Measurements from ENCODE around the gene GTF2I. TPM values are rescaled to one million over a fixed set of nuclear protein-coding genes. Genes with fewer than 3 reads are reported as not detected.
"Not testable (repeated sequence)": the region's sequence is repeated elsewhere in the genome, so short reads cannot be mapped to it uniquely, and the experiment has no call there.

The GTF2I gene
- total RNA-seq, 1 donor from 2014 or later, result 229 TPM

DNA sequence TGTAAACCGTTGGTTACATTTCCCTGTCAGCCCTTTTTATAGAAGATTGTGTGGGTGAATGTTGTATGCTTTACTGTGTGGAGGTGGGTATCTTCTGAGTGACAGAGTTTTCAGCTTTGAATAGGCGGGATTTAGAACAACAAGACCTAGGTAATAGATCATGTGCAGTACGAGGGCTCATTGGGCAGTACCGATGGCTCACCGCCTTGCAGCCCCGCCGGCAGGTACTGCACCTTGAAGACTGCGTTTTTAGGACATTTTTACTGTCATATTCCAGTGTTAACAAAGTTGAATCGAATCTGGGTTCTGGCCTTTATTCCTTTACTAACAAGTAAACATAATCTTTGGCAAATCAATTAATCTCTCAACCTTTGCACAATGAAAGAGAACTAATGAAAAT, 60.4 kb downstream of the GTF2I start:
- DNase-seq, result no peak

DNA sequence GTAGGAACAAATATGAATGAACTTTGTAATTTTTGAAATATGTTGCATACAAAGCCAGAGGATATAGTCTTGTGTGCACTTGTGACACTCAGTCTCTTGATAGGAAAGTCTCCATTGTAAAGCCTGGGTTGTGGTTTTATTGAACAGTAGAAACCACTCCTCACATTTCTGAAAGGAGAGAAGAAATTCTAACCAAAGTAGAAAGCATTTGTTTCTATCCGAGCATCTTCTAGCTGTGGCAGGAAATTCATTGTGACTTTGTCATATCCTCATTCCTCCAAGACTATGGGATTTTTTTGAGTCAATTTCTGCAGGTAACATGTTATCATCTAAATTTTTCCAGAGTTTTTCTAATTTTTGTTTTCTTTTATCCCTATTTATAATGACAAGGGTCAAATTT, 60.8 kb downstream of the GTF2I start:
- no peak for DNase-seq

DNA sequence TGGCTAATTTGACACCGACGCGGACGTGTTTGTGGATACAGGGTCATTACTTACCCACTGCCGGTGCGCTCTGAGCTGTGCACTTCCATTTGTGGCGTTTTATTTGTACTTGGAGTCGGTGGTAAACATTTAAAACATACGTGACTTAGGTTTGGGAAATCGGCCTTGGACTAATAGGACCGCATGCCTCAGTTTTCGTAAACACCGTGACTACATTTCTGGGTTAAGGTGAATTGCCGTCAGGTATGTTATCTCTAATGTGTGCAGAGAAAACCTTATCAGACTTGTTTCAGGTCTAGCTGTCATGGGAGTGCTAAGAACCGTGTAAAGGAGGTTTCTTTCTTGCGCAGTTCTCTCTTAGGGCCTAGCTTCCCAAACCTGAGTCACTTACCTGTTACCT, 64.6 kb downstream of the GTF2I start:
- DNase-seq, result no peak

DNA sequence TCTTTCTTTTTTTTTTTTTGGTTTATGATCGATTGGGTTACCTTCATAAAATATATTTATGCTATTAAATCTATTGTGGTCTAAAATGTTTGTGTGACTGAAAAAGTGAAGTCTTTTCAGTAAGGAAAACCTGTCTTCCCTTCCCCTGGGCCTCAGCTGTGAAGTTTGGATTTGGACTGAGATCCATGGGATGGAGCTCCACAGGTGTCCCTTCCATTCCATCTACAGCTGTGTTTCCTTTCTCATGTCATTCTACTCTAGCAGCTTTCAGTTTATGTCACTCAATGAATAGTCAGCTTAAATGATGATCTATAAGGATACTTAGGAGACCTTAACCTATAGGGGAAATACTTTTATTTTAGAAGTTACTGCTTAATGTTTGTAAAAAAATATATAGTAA, 68.3 kb downstream of the GTF2I start:
- DNase-seq, result no peak

DNA sequence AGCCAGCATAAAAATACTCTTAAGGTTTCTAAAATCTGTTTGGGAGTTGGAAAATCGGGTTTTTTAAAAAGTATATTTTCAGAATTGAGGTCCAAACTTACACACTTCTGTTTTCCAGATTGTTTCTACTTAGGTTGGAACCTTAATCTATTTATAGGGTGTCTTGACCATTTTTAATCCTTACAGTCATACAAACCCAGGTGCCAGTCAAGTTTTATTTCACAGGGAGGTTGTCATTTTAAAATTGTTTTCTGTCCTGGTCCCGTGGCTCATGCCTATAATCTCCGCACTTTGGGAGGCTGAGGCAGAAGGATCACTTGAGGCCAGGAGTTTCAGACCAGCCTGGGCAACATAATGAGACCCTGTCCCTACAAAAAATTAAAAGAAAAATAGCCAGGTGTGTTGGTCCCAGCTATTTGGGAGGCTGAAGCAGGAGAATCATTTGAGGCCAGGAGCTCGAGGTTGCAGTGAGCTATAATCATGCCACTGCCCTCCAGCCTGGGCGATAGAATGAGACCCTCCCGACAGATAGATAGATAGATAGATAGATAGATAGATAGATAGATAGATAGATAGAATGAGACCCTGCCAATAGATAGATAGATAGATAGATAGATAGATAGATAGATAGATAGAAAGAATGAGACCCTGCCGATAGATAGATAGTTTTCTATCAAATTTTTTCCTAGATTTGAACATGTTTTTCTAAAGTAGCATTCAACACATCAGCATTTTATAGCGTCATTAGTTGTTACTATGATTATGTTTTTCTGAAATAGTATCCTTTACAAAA, 69.0 kb downstream of the GTF2I start:
- DNase-seq, result no peak

DNA sequence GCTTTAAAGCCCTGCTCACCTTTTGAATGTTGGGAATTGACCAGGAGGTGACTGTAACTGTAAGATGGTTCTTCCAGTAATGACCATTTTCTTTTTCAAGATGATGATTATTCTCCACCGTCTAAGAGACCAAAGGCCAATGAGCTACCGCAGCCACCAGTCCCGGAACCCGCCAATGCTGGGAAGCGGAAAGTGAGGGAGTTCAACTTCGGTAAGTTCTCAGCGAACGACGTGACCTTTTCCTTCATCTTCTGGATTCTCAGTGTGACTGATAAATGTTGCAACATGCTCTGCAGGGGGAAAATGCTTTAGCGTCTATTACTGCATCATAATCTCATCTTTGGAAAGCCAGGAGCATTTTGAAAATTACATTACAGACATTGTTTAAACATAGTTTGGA, 71.2 kb downstream of the GTF2I start:
- not testable (repeated sequence) for DNase-seq

DNA sequence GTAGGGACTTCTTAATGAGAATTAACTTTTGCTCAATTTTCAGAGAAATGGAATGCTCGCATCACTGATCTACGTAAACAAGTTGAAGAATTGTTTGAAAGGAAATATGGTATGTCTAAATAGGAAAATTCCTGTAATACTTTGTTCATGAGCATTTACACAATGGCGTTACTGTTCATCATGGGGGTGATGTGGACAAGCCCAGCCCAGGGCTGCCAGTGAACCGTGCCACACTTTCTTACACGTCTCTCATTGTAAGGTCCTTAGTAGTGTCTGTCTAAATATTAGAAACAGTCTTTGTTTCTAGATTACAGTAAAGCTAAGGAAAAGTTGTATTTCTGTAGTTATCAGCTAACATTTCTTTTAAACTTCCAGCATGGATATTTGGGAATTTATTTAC, 72.7 kb downstream of the GTF2I start:
- not testable (repeated sequence) for DNase-seq

DNA sequence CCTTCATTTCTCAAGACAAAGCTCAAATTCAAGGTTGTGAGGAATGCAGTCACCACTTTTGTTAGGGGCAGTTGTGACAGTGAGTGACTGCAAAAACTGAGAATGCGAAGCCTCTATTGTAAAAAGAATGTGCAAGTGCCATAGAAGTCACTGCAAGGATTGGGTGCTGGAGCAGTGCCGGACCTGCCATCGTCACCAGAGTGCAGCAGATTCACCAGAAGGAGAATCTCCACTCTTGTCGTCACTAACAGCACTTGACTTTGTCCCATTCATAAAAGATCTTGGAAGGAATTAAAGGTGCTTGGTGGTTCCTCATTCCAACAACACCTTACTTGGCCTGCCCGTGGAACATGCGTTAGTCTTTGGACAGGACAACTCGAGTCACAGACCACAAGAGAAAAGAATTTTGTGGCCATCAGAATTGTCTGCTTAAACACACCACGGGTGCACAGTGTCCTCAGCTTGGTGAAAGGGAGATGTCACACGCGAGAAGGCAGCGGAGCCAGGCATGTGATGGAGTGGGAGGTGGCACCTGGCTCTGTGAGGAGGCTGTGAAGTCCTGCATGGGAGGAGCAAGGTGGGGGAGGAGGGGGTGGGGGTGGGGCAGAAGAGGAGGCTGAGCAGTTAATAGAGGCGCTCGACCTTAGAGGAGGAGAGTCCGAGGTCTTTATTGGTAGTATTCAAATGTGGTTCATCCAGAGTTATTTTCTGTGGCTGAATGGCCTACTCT, 82.6 kb downstream of the GTF2I start:
- not testable (repeated sequence) for DNase-seq

DNA sequence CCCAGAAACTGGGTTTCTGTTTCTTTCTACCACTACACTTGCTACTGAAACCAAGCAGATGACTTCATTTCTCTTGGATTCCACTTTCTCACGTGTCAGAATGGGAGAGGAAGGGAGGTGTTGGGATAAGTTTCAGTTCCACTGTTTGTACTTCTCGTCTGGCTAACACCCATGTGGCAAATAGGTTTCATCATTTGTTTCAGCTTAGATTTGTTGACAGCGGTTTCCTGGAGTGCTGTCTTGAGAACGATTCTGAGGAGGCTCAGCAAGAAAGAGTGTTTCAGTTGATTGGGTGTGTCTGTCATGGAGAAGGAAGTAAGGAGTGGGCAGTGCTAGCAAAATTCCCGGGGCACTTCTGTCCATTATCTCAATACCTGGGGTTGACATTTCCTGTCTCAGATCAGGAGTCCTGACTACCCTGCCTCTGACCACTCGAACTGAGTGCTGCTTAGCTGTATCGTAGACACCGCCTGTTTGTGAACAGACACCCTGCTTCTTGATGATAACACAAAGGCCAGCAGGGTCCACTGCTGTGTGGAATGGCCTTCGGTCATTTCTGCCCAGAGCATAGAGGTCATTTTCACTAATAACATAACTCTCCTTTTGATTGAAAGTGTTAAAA, 86.5 kb downstream of the GTF2I start:
- DNase-seq, result not testable (repeated sequence)

DNA sequence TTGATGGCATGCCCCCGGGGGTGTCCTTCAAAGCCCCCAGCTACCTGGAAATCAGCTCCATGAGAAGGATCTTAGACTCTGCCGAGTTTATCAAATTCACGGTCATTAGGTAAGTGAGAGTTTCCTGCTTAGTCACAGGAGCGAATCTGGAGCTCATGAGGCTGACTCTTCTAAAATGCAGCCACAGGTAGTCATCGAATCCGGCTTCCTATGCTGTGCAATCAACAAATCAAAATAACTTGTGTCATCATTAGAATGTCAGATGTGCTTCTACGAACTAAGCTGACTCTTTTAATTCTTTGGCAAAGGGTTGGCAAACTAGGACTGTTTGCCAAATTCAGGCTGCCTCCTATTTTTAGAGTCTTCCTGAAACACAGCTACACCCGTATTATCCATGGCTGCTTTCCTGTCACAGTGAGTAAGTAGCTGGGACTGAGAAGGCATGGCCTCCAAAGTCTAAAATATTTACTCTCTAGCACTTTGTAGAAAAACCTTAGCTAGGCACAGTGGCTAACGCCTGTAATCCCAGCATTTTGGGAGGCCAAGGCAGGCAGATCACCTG, 96.5 kb downstream of the GTF2I start:
- not testable (repeated sequence) for DNase-seq

DNA sequence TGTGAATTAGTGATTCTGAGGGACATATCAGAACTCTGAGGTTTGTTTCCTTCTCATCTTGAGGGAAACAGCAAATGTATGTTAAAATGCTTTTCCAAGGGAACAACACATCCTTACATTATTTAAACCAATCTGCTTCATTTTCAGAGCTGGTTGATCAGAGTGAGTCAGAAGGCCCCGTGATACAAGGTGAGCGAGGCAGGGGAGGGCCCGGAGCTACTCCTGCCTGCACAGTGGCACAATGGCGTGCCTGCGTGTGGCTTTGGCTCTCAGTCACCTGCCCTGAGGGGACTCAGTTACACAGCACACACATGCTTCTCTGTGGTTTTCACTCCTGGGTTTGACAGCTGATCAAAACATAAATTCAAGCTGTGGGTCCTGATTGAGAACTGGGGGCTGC, 99.2 kb downstream of the GTF2I start:
- not testable (repeated sequence) for DNase-seq

DNA sequence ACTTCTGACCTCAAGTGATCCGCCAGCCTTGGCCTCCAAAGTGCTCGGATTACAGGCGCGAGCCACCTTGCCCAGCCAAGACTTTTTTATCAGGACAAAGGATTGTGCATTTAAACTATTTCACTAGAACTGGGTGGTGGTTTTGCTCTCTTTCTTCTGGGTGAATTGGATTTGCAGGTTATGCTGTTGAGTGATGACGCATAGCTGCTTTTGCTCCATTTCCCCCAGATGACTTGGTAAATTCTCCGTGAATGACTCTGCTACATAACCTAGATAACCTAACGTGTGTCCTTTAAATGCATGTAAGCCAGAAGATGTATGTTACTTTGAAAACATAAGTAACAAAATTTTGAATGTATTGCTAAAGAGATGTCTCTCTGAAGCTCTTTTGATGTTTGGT, 100.8 kb downstream of the GTF2I start:
- not testable (repeated sequence) for DNase-seq

DNA sequence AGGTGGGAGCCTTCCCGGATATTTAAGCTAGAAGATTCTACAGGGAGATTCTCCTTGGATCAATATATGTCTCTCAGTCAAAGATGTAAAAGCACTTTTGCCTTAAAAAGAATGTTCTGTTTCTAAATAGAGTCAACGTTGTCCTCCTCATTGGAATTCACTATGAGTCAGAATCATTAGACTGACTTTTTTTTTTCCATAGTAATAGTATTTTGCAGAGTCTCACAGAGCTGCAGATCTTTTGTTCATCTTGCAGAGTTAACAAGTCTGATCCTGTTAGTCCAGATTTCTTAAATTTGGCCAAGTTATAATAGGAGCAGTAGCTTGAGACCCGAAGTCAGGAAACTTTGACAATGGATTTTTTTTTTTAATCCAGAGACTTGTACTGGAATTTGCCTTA, 101.5 kb downstream of the GTF2I start:
- DNase-seq, result not testable (repeated sequence)

DNA sequence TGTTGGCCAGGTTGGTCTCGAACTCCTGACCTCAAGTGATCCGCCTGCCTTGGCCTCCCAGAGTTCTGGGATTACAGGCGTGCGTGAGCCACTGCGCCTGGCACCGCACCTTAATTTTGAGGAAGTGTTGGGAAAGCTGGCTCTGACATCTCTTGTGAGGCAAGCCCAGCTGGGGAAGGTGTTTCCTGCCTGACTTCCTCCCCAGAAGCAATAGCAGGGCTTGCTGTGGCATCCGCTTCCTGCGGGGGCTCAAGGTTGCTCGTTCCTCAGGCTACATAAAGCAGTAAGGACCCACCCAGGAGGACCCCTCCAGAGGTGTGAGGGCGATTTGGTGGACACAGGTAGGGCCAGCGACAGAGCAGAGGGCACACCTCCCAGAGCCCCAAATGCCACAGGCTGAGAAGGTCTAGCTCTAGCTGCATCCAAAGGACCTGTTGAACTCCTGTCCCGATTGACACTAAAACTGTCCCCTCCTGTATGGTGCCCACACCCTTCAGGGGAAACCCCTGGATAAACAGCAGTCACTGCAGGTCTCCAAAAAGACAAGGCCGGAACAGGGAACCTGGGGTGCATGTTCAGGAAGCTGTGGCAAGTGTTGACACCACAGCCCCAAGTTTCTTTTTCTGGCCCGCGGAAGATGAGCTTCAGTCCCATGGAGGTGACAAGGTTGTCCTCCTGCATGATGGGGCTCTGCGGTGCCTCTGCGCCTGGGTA, 107.8 kb downstream of the GTF2I start:
- not testable (repeated sequence) for DNase-seq

DNA sequence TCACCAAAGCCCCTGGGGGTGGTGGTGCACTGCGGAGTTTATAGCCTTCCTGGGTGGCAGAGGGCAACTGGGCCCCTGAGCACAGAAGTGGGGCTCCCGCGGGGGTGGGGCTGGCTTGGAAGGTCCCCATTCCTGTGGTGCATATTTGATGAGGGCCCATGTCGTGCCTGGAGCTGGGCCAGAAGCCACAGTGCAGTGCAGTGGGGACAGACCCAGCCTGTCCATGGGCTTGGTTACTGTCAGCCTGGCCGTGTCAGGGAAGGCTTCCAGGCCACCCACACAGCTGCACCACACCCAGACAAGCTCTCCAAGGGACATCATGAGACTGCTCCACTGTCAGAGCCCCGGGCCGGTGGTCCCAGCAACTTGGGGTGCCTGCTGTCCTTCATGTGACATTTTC, 109.0 kb downstream of the GTF2I start:
- not testable (repeated sequence) for DNase-seq

DNA sequence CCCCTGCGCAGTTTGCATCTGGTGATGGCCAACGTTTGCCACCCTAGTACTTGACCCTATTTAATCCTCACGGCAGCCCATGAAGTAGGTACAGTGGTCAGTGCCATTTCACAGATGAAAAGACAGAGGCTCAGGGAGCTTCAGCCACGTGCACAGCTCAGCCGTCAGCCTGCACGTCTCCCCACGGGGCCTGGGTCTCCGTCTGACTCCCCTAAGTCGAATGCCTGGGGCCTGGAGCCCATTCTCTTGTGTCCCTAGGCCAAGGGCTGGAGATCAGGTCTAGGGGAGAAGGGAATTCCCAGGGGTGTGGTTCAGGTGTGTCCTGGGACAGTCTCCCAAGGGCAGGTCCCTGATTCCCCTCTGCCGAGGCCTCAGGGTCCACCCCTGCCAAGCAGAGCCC, 109.5 kb downstream of the GTF2I start:
- DNase-seq, result not testable (repeated sequence)

DNA sequence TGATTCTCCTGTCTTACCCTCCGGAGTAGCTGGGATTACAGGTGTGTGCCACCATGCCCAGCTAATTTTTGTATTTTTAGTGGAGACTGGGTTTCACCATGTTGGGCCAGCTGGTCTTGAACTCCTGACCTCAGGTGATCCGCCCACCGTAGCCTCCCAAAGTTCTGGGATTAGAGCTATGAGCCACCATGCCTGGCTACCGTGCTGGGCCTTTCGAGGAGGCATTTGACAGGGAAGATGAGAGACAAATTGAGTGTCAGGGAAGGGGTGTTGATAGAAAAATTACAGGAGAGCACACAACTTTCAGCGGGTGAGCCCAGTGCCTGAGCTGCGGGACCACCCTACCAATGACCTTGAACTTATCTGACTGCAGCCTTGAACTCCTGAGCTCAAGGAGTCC, 112.5 kb downstream of the GTF2I start:
- DNase-seq, result not testable (repeated sequence)

DNA sequence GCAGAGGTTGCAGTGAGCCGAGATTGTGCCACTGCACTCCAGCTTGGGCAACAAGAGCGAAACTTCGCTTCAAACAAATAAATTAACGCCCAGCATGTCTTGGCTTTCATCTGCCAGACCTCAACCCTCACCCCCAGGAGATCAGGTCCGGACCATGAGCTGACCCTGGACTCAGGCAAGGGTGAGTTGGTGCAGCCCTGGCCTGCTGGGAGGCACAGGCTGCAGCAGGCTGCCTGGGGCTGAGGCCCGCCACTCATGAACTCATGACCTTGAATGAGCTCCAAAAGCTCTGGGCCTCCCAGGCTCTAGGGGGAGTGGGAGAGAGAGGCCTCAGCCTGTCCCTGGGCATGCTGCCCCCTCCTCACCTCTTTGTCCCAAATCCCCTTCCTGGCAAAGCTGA, 114.6 kb downstream of the GTF2I start:
- DNase-seq, result not testable (repeated sequence)

DNA sequence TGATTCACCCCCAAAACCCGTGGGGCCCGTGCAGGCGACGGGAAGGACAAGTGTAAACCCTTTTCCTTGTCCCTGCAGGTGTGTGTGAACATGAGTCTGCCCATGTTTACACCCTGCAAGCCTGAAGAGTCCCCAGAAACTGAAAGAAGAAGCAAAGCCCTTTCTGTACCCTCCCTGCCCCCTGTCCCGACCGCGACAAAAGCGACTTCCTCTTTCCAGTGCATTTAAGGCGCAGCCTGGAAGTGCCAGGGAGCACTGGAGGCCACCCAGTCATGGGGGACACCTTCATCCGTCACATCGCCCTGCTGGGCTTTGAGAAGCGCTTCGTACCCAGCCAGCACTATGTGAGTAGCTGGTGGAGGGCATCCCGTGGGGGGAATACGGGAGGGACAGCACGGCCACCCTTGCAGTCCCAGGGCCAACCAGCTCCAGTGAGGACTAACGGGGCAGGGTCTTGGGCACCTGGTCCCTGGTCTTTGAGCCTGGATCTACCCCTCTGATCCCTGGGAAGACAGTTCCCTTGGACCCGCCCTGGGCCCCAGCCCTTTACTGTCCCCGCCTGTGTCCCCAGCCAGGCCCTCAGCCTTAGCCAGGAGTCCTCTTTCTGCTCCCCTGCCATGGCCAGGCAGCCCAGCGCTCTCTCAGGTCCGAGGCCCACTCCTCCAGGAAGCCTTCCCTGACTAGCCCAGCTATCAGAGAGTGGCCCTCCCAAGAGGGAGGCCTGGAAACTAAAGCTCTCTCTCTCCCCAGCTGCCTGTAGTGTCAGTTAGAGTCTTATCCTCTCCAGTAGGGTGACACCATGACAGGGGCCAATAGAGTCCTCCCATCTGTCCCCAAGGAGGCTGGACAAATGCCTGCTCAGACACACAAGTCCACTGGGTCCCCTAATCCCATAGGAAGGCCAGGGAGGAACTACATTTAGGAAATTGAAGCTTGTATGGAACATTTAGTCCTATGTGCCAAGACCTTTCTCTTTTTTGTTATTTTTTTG, 116.5 kb downstream of the GTF2I start, which contains the start of gene NCF1:
TSS of gene NCF1 (plus strand) at position 252 of the 991 bp plus-strand sequence. CDS start at position 273, 21 bp downstream.
- DNase-seq, result not testable (repeated sequence)

DNA sequence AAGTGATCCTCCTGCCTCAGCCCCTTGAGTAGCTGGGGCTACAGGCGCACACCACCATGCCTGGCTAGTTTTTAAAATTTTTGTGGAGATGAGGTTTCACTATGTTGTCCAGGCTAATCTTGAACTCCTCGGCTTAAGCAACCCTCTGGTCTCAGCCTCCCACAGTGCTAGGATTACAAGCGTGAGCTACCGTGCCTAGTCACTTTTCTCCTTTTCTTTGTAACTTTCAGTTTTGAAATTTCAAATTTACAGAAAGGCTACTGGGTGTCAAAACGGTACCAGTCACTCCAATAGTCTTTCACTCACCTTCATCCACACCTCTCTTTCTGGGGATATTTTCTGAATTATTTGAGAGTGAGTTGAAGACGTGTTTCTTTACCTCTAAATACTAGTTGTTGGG, 117.6 kb downstream of the GTF2I start:
- not testable (repeated sequence) for DNase-seq

DNA sequence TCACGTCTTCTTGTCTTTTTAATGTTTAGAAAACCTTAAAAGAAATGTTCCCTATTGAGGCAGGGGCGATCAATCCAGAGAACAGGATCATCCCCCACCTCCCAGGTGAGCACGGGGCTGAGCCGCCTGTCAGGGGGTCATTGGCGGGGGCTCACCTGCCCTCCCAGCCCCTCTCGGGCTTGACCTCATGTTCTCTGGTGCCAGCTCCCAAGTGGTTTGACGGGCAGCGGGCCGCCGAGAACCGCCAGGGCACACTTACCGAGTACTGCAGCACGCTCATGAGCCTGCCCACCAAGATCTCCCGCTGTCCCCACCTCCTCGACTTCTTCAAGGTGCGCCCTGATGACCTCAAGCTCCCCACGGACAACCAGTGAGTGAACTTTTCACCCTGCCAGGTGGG, 121.5 kb downstream of the GTF2I start:
- DNase-seq, result not testable (repeated sequence)
